ENCODE data around the gene SKP2. TPM values are rescaled to one million over a fixed set of nuclear protein-coding genes. Genes with fewer than 3 reads are reported as not detected.
"Not testable (repeated sequence)": the region's sequence is repeated elsewhere in the genome, so short reads cannot be mapped to it uniquely, and the experiment has no call there.

SKP2 gene
- total RNA-seq, 1 experiment from 2014 or later = 21.5 TPM

DNA sequence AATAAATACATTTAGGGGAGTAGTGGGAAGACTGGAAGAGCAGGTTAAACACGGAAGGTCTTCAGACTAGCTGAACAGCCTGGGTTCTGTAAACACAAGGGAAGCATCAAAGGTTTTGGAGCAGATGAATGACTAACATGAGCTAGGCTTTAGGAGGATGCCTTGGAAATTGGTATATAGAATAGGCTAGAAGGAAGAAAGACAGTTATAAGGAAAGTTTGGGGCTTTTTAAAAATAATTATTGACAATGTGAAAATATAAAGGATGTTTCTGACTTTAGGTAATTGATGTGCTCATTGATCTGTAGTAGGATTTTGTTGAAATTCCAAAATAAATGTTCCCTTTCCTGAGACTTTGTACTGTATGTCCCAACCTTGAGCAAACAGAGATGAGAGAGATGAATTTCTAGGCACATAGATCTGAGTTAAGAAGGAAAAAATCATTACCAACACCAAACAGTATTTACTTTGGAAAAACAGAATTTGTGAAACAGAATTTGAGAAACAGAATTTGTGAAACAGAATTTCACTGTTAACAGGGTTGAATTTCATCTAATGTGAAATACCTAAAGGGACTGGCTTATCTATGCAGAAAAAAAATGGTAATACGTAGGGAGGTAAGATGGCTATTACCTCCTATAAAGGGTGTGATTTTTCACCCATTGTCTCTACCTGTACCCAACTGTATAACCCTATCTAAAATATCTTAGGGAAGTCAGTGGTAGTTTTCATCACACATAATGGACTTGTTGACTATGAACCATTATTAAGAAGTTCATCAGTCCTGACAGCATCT, 28.8 kb downstream of the SKP2 start:
- intact Hi-C loops (cut with micrococcal nuclease; ENCODE audit: unreplicated experiment) (no loop called here), in situ Hi-C loops (cut with HindIII; ENCODE audit: low pct_unique_long_range_greater_than_20kb, low sequenced_read_pairs) (no loop called here)
- no TSS peak for BruUV-seq (replicated peaks)
- no peak overlapping the region for H3K27ac ChIP-seq (ENCODE audit: low read length)
- H3K36me3 ChIP-seq (ENCODE audit: control insufficient read depth, insufficient read depth, low read length) = peaks cover 12% of the 10 kb centered on the region; the same call in 1 of the 2 replicates
- CTCF ChIA-PET = no interaction called here
- H3K4me1 ChIP-seq (ENCODE audit: control insufficient read depth, insufficient read depth, low read length) = no peaks in the 10 kb centered on the region
- H3K4me3 ChIP-seq (ENCODE audit: low read depth in 2 of 2, low read length in 2 of 2) = no peak overlapping the region
- DNase-seq (ENCODE audit: low read depth, low spot score) (no peak), ATAC-seq (no peak)
- H3K27me3 ChIP-seq (ENCODE audit: control insufficient read depth, insufficient read depth, low read length) = no peaks in the 10 kb centered on the region
- POLR2A ChIA-PET = no interaction called here
- TF ChIP-seq SIN3A (IDR thresholded peaks at IDR 0.05; ENCODE audit: borderline replicate concordance, insufficient read depth, low read depth, low read length) (no peak), POLR2AphosphoS5 (IDR thresholded peaks at IDR 0.05; ENCODE audit: low read depth, low read length) (no peak), TCF7L2 (IDR thresholded peaks at IDR 0.05; ENCODE audit: low read depth, low read length) (no peak)
- TF ChIP-seq, protein P1, sequence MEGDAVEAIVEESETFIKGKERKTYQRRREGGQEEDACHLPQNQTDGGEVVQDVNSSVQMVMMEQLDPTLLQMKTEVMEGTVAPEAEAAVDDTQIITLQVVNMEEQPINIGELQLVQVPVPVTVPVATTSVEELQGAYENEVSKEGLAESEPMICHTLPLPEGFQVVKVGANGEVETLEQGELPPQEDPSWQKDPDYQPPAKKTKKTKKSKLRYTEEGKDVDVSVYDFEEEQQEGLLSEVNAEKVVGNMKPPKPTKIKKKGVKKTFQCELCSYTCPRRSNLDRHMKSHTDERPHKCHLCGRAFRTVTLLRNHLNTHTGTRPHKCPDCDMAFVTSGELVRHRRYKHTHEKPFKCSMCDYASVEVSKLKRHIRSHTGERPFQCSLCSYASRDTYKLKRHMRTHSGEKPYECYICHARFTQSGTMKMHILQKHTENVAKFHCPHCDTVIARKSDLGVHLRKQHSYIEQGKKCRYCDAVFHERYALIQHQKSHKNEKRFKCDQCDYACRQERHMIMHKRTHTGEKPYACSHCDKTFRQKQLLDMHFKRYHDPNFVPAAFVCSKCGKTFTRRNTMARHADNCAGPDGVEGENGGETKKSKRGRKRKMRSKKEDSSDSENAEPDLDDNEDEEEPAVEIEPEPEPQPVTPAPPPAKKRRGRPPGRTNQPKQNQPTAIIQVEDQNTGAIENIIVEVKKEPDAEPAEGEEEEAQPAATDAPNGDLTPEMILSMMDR (IDR thresholded peaks at IDR 0.05) = no peak
- TF ChIP-seq, protein P2, sequence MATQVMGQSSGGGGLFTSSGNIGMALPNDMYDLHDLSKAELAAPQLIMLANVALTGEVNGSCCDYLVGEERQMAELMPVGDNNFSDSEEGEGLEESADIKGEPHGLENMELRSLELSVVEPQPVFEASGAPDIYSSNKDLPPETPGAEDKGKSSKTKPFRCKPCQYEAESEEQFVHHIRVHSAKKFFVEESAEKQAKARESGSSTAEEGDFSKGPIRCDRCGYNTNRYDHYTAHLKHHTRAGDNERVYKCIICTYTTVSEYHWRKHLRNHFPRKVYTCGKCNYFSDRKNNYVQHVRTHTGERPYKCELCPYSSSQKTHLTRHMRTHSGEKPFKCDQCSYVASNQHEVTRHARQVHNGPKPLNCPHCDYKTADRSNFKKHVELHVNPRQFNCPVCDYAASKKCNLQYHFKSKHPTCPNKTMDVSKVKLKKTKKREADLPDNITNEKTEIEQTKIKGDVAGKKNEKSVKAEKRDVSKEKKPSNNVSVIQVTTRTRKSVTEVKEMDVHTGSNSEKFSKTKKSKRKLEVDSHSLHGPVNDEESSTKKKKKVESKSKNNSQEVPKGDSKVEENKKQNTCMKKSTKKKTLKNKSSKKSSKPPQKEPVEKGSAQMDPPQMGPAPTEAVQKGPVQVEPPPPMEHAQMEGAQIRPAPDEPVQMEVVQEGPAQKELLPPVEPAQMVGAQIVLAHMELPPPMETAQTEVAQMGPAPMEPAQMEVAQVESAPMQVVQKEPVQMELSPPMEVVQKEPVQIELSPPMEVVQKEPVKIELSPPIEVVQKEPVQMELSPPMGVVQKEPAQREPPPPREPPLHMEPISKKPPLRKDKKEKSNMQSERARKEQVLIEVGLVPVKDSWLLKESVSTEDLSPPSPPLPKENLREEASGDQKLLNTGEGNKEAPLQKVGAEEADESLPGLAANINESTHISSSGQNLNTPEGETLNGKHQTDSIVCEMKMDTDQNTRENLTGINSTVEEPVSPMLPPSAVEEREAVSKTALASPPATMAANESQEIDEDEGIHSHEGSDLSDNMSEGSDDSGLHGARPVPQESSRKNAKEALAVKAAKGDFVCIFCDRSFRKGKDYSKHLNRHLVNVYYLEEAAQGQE (IDR thresholded peaks at IDR 0.05; ENCODE audit: insufficient read depth in 1 of 2, low read depth in 2 of 2, low read length in 1 of 2) = no peak
- H3K9me3 ChIP-seq (ENCODE audit: control insufficient read depth, insufficient read depth, low read depth, low read length) = no peaks in the 10 kb centered on the region

DNA sequence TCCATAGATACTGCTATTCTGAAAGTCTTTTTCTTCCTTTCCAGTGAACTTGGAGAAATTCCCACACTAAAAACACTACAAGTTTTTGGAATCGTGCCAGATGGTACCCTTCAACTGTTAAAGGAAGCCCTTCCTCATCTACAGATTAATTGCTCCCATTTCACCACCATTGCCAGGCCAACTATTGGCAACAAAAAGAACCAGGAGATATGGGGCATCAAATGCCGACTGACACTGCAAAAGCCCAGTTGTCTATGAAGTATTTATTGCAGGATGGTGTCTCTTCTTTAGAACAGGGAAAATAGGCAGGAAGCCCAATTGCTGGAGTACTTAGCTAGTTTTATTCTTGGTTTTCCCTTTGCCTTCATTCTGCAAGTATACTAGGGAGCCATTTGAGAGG, 29.9 kb downstream of the SKP2 start:
- no peak for DNase-seq (ENCODE audit: low read depth, low spot score)
- ChIA-PET POLR2A (no interaction called here), CTCF (no interaction called here)
- ATAC-seq = no peak
- in situ Hi-C loops (cut with HindIII; ENCODE audit: low pct_unique_long_range_greater_than_20kb, low sequenced_read_pairs) = no loop called here
- Histone ChIP-seq H3K27me3 (ENCODE audit: control insufficient read depth, insufficient read depth, low read length) (no peaks in the 10 kb centered on the region), H3K4me3 (ENCODE audit: low read depth in 2 of 2, low read length in 2 of 2) (no peak overlapping the region), H3K36me3 (ENCODE audit: control insufficient read depth, insufficient read depth, low read length) (peaks cover 10% of the 10 kb centered on the region; the same call in 1 of the 2 replicates), H3K27ac (ENCODE audit: low read length) (no peak overlapping the region), H3K4me1 (ENCODE audit: control insufficient read depth, insufficient read depth, low read length) (no peaks in the 10 kb centered on the region), H3K9me3 (ENCODE audit: control insufficient read depth, insufficient read depth, low read depth, low read length) (no peaks in the 10 kb centered on the region)
- no TSS peak for BruUV-seq (replicated peaks)
- TF ChIP-seq TCF7L2 (IDR thresholded peaks at IDR 0.05; ENCODE audit: low read depth, low read length) = no peak
- no peak for TF ChIP-seq POLR2AphosphoS5 (IDR thresholded peaks at IDR 0.05; ENCODE audit: low read depth, low read length)
- TF ChIP-seq, protein P1 (IDR thresholded peaks at IDR 0.05) = no peak
- TF ChIP-seq, protein P2 (IDR thresholded peaks at IDR 0.05; ENCODE audit: insufficient read depth in 1 of 2, low read depth in 2 of 2, low read length in 1 of 2) = no peak
- no peak for TF ChIP-seq SIN3A (IDR thresholded peaks at IDR 0.05; ENCODE audit: borderline replicate concordance, insufficient read depth, low read depth, low read length)
- intact Hi-C loops (cut with micrococcal nuclease; ENCODE audit: unreplicated experiment) = no loop called here

DNA sequence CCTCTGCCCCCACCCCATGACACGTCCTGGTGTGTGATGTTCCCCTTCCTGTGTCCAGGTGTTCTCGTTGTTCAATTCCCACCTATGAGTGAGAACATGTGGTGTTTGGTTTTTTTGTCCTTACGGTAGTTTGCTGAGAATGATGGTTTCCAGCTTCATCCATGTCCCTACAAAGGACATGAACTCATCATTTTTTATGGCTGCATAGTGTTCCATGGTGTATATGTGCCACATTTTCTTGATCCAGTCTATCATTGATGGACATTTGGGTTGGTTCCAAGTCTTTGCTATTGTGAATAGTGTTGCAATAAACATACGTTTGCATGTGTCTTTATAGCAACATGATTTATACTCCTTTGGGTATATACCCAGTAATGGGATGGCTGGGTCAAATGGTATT, 32.5 kb downstream of the SKP2 start:
- H3K9me3 ChIP-seq (ENCODE audit: control insufficient read depth, insufficient read depth, low read depth, low read length); BruUV-seq (replicated peaks); CTCF ChIA-PET; H3K27ac ChIP-seq (ENCODE audit: low read length); H3K4me1 ChIP-seq (ENCODE audit: control insufficient read depth, insufficient read depth, low read length); H3K27me3 ChIP-seq (ENCODE audit: control insufficient read depth, insufficient read depth, low read length); intact Hi-C loops (cut with micrococcal nuclease; ENCODE audit: unreplicated experiment); DNase-seq (ENCODE audit: low read depth, low spot score); in situ Hi-C loops (cut with HindIII; ENCODE audit: low pct_unique_long_range_greater_than_20kb, low sequenced_read_pairs); POLR2A ChIA-PET; ATAC-seq; H3K4me3 ChIP-seq (ENCODE audit: low read depth in 2 of 2, low read length in 2 of 2): not testable (repeated sequence)
- peaks cover 10% of the 10 kb centered on the region; the same call in 1 of the 2 replicates for H3K36me3 ChIP-seq (ENCODE audit: control insufficient read depth, insufficient read depth, low read length)
